Subcutaneous abdominal adipose tissue (tissue), 5 donors: ENCODE data around the gene DAPK2.

ENCODE experiments used
- H3K27ac ChIP-seq: one replicate; pipeline ENCODE4 v1.7.0; 2013; ENCODE audit warnings: low read depth, mild to moderate bottlenecking, inconsistent platforms, low read length, moderate library complexity
- H3K27me3 ChIP-seq, 5 donors: one replicate each; pipeline ENCODE4 v1.7.0; 2013; ENCODE audit warnings: low read length in 5 of 5, inconsistent platforms in 1 of 5; ENCODE audit not compliant: control insufficient read depth in 5 of 5, insufficient read depth in 4 of 5
- H3K36me3 ChIP-seq, 5 donors: one replicate each; pipeline ENCODE4 v1.7.0; 2013; ENCODE audit warnings: low read length in 5 of 5; ENCODE audit not compliant: control insufficient read depth in 5 of 5, insufficient read depth in 5 of 5
- H3K4me1 ChIP-seq, 5 donors: one replicate each; pipeline ENCODE4 v1.7.0; 2013; ENCODE audit warnings: low read length in 5 of 5, mild to moderate bottlenecking in 3 of 5, moderate library complexity in 1 of 5; ENCODE audit not compliant: control insufficient read depth in 5 of 5, insufficient read depth in 5 of 5
- H3K4me3 ChIP-seq, 5 donors: one replicate each; pipeline ENCODE4 v1.7.0; 2013; ENCODE audit warnings: low read length in 5 of 5, low read depth in 1 of 5
- H3K9ac ChIP-seq, 5 donors: one replicate each; pipeline ENCODE4 v1.7.0; 2013; ENCODE audit warnings: low read length in 5 of 5, mild to moderate bottlenecking in 4 of 5, moderate library complexity in 3 of 5
- H3K9me3 ChIP-seq, 5 donors: one replicate each; pipeline ENCODE4 v1.7.0; 2013; ENCODE audit warnings: low read length in 5 of 5; ENCODE audit not compliant: control insufficient read depth in 5 of 5
- donor health status: healthy.
- donor health status: healthy.
- donor health status: healthy.
- donor health status: healthy.
- donor health status: healthy.

DAPK2 gene

DNA sequence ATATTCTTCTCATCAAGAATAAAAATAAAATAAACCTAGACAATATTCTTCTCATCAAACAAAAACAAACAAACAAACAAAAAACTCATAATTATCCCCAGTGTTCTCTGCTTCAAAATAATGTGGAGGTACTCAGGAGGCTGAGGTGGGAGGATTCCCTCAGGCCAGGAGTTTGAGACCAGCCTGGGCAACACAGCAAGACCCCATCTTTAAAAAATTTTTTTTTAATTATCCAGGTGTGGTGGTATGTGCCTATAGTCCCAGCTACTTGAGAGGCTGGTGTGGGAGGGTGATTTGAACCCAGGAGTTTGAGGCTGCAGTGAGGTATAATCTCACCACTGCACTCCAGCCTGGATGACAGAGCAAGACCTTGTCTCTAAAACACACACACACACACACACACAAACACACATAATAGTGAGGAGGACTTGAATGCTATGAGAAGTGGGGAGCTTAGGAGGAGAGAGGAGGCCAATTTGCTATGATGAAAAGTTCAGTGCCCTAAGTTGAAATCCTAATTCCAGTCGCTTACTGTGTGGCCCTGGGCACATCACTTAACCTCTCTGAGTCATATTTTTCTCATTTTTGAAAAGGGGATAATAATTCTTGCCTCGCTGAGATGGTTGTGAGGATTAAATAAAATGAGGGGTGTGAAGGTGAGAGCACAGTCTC lies 176.8 kb downstream of the DAPK2 start:
- Histone ChIP-seq H3K9ac (no peak overlapping the region), H3K4me3 (no peak overlapping the region), H3K9me3 (peaks cover 0 to 4% (median 4%) of the 10 kb centered on the region in 5 donors), H3K4me1 (peaks cover 0 to 6% (median 0%) of the 10 kb centered on the region in 5 donors), H3K36me3 (no peaks in the 10 kb centered on the region), H3K27ac (no peak overlapping the region), H3K27me3 (no peaks in the 10 kb centered on the region)

- H3K36me3 ChIP-seq, result no peaks in the 10 kb centered on the region
These were observed 182.1 kb downstream of the DAPK2 start for GRCh38 chr15:63864186-63864585.

GRCh38 chr15:63861946-63862517 lies 184.3 kb downstream of the DAPK2 start:
- Histone ChIP-seq H3K36me3 (no peaks in the 10 kb centered on the region), H3K9me3 (no peaks in the 10 kb centered on the region), H3K9ac (no peak overlapping the region), H3K4me3 (no peak overlapping the region), H3K27ac (no peak overlapping the region), H3K4me1 (peaks cover 0 to 27% (median 17%) of the 10 kb centered on the region in 5 donors), H3K27me3 (no peaks in the 10 kb centered on the region)

More at GRCh38 chr15:63864186-63864585, 182.1 kb downstream of the DAPK2 start:
- peaks cover 0 to 7% (median 2%) of the 10 kb centered on the region in 5 donors for H3K4me1 ChIP-seq
- H3K9me3 ChIP-seq, result no peaks in the 10 kb centered on the region
- H3K27me3 ChIP-seq, result no peaks in the 10 kb centered on the region
- H3K27ac ChIP-seq, result no peak overlapping the region
- H3K4me3 ChIP-seq, result no peak overlapping the region
- no peak overlapping the region for H3K9ac ChIP-seq

DNA sequence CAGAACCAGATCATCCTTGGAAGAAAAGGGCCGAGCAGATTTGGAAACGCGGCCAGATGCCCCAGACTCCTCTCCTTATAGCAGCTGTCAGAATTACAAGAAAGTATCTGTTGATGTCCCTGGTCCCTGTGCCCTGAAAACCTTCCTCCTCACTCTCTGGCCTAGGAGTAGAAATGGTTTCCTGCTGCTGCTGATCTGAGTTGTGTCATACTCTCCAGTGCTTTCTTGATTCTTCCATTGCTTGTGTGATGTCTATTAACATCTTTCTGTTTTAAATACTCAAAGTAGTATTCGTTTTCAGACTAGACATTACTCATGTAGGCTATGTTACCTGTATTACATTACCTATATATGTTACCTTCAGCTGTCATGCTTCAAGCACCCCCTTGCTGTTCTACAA lies 185.7 kb downstream of the DAPK2 start:
- Histone ChIP-seq H3K27ac (no peak overlapping the region), H3K9ac (no peak overlapping the region), H3K27me3 (no peaks in the 10 kb centered on the region), H3K4me3 (no peak overlapping the region), H3K9me3 (no peaks in the 10 kb centered on the region), H3K36me3 (no peaks in the 10 kb centered on the region), H3K4me1 (peaks cover 0 to 32% (median 17%) of the 10 kb centered on the region in 5 donors)

DNA sequence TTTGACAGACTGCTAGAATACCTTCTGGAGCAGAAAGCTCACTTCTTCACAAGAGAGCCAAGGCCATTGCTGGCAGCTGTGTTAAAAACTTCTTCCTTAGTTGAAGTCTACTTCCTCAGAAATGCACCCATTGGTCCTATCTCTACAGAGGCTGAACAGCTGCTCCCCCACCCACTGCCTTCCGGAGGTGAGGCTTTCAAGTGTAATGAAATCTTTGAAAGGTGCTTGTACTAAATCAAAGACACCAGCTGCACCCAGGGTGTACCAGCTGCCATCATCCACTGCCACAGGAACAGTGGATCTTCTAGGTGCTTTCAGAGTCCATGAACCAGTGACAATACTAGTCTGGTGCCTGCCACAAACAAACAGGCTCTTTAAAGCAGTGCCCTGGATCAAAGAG lies 186.1 kb downstream of the DAPK2 start:
- Histone ChIP-seq H3K9me3 (no peaks in the 10 kb centered on the region), H3K4me1 (peaks cover 0 to 32% (median 17%) of the 10 kb centered on the region in 5 donors), H3K36me3 (no peaks in the 10 kb centered on the region), H3K27me3 (no peaks in the 10 kb centered on the region), H3K27ac (no peak overlapping the region), H3K4me3 (no peak overlapping the region), H3K9ac (no peak overlapping the region)

DNA sequence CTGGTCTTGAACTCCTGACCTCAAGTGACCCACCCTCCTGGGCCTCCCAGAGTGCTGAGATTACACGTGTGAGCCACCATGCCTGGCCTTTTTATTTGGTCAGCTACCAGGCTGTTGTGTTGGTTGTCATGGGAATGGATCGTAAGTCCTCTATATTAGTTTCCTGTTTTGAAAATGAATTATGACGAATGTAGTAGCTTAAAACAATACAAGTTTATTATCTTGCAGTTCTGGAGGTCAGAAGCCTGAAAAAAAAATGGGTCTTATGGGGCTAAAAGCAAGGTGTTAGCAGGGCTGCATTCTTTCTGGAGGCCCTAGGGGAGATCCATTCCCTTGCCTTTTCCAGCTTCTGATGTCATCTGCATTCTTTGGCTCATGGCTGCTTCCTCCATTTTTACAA lies 187.4 kb downstream of the DAPK2 start:
- Histone ChIP-seq H3K27ac (no peak overlapping the region), H3K9ac (no peak overlapping the region), H3K4me1 (peaks cover 0 to 32% (median 17%) of the 10 kb centered on the region in 5 donors), H3K36me3 (no peaks in the 10 kb centered on the region), H3K9me3 (no peaks in the 10 kb centered on the region), H3K4me3 (no peak overlapping the region), H3K27me3 (no peaks in the 10 kb centered on the region)

DNA sequence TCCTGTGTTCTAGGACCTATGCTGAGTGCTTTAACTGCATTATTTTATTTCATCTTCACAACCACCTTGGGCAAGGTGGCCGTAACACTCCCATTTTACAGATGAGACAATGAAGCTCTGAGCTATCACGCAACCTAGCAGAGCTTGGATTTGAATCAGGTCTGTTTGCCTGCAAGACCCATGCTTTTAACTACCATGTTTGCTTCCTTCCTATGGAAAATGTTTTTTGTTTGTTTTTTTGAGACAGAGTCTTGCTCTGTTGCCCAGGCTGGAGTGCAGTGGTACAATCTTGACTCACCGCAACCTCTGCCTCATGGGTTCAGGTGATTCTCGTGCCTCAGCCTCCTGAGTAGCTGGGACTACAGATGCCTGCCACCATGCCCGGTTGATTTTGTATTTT lies 187.8 kb downstream of the DAPK2 start:
- Histone ChIP-seq H3K27me3 (no peaks in the 10 kb centered on the region), H3K9ac (no peak overlapping the region), H3K4me3 (no peak overlapping the region), H3K9me3 (no peaks in the 10 kb centered on the region), H3K36me3 (no peaks in the 10 kb centered on the region), H3K27ac (no peak overlapping the region), H3K4me1 (peaks cover 0 to 32% (median 17%) of the 10 kb centered on the region in 5 donors)

DNA sequence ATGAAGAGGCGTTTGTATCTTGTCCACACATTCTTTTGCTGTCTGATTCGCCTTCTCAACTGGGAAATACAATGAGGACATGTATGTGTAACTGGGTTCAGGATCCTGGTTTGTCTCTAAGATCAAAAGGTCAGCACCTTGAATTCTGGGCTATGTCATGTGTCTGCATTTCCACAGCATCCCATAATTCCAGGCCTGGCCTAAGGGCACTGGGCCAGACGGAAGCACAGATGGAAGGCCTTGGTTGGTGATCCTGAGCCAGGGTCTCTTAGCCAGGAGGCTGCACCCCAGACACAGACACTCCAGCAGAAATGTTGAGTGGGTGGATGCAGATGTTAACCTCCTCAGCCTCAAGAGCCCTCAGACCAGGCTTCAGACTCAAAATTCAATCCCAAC lies 188.8 kb downstream of the DAPK2 start:
- Histone ChIP-seq H3K27ac (no peak overlapping the region), H3K4me3 (no peak overlapping the region), H3K4me1 (peaks cover 0 to 32% (median 17%) of the 10 kb centered on the region in 5 donors), H3K9ac (no peak overlapping the region), H3K27me3 (no peaks in the 10 kb centered on the region), H3K36me3 (no peaks in the 10 kb centered on the region), H3K9me3 (no peaks in the 10 kb centered on the region)
